Right lung (tissue), 5 donors: ENCODE results near the gene G6PC3. TPM values are rescaled to one million over a fixed set of nuclear protein-coding genes. Genes with fewer than 3 reads are reported as not detected.
"Not testable (repeated sequence)": the region's sequence is repeated elsewhere in the genome, so short reads cannot be mapped to it uniquely, and the experiment has no call there.

Source experiments
- DNase-seq, 2 donors: peaks; one replicate each; pipeline ENCODE4 v3.0.0-alpha.2; 2013
- polyA plus RNA-seq, 5 donors: library from polyadenylated mRNA; unstranded; fragments of 120-200 nt; gene quantifications; one replicate each; pipeline versions ENCODE4 v1.2.1 to v1.2.3, GENCODE V29; 2013; ENCODE audit warnings: inconsistent platforms in 1 of 5, low replicate concordance in 1 of 5; ENCODE audit not compliant: insufficient read length in 5 of 5, insufficient read depth in 1 of 5

Gene G6PC3
- polyA plus RNA-seq, 5 donors = 44.1 to 68.4 (median 51.0) TPM

DNA sequence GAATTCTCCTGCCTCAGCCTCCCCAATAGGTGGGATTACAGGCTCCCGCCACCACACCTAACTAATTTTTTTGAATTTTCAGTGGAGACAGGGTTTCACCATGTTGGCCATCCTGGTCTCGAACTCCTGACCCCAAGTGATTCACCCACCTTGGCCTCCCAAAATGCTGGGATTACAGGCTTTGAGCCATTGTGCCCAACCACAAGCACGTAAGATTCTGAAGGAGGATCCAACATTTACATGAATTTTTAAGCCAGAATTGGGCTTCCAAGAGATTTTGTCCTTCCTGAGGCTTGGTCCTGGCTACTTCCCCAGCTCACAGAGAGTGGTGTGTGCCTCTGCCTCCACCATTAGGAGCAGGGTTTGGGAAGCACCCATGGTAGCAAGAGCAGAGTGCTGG, 11.1 kb downstream of the G6PC3 start:
- no peak for DNase-seq

DNA sequence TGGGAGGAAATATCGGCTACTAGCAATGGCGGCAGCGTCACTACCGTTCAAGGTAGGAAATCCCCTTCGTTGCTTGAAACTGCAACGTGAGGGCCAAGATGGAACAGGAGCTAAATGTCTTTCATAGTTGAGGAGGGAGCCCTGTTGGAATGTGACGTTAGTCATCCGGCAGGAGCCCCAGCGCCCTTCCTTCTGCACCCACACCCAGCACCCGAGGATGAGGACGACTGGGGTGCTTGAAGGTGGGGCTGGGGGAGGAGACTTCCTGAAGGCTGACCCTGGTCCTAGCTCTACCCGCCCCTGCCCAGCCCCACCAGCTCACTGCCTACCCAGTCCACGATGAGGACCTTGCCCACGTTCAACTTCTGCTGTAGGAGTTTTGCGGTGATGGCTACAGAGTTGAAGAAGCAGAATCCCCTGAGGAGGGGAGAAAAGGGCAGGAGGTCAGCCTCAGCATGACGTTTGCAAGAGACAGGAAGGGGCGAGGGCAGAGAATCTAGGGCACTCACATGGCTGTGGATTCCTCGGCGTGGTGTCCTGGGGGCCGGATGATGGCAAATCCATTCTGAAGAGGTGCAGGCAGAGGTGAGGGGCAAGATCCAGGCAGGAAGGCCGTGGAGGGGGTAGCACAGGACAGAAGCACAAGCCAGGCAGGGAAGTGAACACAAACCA, 11.9 kb downstream of the G6PC3 start:
- DNase-seq = no peak

DNA sequence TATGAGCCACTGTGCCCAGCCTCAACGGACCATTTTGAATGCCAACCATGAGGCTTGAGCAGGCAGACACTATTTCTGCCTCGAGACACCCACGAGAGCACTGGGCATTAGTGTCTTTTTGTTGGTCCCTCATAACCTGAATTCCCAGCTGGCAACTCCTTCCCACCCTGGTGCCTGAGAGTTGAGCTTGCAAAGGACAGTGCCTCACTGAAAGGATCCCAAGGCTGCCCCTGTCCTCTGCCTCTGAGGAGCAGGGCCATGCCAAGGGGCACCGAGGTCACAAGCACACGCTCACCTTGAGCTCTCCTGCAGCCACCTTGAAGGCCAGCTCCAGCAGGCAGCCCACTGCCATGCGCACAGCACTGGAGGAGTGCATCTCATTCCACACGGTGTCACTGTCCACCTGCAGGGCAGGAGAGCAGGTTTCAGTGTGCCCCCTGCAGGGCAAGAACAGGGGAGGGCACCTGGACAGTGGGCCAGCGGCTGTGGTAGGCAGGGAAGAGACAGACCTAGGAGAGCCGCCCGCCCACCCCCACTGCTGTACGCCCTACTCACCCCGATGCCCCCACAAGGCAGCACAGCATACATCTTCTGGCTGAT, 12.8 kb downstream of the G6PC3 start:
- no peak for DNase-seq

DNA sequence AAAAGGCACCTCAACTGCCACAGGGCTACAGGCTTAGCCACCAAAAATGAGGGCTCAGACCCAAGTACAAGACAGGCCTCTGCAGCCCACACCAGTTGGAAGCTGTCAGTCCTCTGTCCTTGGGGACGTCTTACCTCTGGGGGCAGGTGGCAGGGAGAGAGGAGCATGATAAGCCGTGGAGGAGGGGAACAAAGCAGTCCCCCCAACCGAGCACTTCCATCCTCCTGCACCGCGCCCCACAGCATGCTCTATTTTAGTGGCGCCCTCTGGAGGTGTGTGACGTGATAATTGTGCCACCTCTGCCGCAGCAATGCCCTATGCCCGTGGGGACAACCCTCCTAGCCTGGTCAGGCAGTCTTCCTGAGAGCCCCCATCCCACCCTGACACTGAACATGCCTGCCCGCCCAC, 13.6 kb downstream of the G6PC3 start:
- DNase-seq = no peak

DNA sequence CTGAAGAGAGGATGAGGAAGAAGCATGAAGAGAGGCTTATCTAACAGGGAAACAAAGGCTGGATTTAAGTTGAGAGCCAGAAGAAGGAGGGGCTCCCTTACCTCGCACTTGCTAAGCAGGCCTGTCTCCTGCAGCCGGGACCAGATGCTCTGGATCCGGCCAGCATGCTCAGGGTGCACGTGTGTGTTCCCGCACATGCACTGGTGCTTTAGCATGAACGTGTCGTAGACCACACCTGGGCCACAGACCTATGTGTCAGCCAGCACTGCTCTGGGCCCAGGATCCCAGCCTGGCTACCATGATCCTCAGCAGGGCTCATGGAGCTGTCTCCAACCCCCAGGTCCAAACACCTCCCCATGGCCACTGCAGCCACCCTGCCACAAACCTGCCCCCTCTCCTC, 14.4 kb downstream of the G6PC3 start:
- DNase-seq = no peak

DNA sequence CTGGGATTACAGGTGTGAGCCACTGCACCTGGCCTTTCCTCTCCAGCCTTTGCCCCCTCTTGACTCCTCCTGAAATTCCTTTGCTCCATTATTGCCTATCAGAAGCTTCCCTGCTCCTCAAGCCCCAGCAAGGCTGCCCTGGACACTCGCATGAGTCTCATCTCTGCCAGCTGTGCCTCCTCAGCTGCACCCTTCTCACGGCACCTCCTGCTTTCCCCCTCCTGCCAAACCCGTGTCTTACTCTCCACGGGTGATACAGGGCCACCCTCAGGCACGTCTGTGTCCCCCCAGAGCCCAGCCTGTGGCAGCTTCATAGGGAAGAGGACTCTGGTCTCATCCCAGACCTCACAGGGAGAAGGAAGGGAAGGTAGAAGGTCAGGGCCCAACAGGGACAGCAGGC, 15.4 kb downstream of the G6PC3 start:
- DNase-seq = no peak

DNA sequence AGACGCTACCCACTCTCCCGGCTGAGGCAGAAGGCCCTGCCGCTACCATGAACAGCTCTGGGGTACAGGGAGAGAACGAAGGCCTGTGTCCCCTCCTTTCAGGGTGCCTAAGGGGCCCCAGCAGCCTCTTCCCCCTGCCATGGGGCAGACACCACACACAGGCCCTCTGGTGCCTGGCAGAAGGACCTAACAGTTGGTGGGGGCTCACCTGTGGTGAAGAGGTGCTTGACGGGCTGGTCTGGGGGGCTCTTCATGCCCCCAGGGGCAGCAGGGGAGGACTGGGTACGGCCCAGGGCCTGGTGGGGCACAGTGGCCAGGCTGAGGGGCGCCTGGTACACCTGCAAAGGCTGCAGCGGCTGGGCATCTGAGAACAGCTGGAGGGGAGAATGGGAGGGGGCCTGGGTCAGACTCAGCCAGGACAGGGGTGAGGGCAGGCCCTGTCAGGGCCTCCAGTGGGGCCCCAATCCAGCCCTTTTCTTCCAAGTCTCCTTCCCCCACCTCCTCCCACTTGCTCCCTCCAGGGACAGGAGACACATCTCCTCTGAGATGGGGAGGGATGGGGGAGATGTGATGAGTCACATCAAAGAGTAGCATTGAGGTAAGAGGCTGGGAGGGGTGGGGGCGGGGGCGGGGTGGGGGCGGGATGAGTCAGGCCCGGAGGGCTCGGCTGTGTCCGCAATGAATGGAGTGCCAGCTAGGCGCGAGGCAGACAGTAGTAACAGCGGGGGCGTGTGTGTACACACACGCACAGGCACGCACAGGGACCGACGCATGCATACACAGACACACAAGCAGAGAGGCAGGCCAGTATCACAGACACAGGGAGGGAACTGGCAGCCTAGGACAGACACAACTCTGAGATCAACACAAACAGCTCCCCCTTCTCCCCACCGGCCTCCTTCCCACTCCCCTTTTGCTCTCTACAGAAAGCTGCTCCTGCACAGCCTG, 16.1 kb downstream of the G6PC3 start:
- no peak for DNase-seq

DNA sequence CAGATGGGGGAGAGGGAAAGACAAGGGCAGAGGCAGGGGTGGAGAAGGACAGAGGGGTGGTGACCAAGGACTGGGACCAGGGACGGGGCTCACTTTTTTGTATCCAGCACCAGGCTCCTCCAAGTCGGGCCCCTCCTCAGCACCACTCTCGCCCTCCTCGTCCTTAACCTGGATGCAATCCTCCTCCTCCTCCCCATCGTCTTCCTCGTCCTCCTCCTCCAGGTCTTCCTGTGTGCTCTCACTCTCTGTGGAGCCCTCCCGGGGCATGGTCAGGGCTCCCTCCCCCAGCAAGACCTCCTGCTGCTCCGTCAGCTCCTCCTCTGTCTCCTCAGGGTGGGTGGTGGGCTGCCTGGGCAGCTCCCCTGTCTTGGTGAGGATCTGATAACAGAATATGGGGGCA, 16.8 kb downstream of the G6PC3 start:
- no peak for DNase-seq

DNA sequence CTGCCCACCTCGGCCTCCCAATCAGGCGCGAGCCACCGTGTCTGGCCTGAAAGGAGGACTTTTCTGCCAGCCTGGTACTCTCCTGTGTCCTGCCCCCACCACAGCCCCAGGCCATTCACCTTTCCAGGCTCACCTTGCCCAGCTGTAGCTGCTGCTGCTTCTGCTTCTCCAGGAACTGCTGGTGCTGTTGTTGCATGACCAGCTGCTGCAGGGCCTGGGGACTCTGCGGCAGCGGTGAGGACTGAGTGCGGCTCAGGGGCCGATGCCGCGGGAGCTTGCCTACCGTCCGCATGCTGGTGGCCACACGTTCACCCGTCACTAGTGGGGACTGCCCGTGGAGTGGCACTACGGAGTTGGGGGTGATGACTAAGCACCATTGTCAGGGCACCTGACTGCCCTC, 17.7 kb downstream of the G6PC3 start:
- no peak for DNase-seq

DNA sequence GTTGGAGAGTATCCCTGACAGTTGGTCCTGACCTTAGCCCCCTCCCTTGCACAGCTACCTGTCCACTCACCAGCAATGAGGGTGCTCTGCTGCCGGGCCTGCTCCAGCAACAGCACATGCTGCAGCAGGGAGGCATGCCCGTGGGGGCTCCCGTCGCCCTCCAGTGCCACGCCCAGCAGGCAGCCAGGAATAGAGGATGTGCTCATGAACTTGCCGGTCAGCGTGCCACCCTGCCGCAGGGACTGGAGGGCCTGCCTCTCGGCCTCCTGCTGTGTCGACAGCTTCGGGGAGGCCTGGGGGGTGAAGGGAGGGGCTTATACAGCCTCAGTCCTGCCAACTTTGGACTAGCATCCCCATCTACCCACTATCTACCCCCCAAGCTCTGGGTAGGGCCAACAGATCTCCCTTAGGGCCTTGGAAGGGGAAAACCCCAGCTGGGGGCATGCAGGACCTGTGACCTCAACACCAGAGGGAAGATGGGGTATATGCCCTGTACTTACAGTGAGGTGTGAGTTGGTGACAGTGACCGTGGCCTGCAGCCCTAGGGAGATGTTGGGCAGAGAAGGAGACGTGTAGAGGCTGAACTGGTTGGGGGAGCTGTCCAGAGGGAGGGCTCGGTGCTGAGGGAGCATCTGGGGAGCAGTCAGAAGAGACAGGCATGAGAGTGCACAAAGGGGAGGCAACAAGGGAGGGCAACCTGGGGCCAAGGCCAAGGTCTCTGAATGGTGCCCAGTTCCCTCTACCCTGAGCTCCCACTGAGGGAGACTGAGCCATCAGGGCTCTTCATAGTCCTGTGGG, 20.9 kb downstream of the G6PC3 start:
- DNase-seq = no peak

DNA sequence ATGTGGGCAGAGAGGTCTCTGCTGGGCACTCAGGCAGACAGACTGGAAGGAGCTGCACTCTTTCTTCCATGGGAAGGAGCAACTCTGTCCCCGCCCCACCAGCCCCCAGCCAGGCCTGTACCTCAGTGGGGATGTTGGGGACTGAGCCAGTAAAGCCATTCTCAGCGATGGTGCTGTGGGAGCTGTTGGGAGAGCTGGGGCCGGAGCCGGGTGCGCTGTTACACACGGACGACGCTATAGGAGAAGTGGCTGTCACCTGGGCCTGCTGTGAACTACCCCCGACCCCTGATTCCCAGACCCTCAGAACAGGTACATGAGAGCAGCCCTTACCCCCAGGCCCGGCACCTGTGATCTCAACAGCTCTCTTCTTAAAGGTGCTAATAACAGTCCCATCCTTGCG, 21.5 kb downstream of the G6PC3 start:
- DNase-seq = no peak

DNA sequence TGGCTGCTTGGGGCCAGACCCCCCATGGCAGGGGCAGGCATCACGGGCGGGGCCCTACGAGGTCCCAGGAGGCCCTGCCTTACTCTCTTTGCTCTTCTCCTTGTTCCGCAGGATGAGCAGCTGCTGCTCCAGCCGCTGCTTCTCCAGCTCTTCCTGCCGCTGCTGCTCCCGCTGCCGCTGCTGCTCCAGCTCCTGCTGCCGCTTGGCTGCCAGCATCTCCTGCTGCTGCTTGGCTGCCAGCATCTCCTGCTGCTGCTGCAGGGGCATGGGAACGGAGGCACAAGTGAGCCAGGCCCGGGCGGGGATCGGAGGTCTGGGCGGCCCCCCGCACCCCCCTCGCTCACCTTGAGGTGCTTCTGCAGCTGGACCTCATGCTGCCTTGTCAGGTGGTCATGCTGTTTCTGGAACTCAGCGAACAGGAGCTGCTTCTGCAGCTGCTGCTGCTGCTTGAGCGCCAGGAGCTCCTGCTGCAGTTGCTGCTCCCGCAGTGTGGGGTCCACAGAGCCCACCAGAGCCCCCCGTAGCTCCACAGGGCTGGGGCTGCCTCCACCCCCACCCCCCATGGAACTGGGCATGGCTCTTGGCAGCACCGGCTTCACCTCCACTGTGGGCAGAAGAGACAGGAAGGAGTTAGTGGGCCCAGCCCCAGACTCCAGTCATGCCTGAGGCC, 22.8 kb downstream of the G6PC3 start:
- no peak for DNase-seq

DNA sequence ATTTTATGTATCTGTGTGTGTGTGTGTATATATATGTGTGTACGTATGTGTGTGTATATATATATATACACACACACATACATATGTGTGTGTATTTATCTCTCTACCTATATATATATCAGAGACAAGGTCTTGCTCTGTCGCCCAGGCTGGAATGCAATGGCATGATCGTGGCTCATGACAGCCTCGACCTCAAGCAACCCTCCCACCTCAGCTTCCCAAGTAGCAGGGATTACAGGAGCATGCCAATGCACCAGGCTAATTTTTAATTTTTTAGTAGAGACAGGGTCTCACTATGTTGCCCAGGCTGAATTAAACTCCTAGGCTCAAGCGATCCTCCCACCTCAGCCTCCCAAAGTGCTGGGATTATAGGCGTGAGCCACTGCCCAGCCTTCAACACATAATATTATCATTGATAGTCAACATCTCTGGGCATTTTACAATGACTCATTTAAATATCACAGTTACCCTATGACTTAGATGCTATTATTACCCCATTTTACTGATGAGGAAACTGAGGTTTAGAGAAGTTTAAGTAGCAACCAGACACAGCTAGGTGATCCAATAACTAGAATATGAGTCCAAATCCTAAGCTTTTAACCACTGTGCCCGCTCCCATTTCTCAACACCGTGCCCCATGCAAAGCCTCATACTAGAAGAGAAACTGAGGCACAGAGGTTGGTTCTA, 24.3 kb downstream of the G6PC3 start:
- DNase-seq = no peak

DNA sequence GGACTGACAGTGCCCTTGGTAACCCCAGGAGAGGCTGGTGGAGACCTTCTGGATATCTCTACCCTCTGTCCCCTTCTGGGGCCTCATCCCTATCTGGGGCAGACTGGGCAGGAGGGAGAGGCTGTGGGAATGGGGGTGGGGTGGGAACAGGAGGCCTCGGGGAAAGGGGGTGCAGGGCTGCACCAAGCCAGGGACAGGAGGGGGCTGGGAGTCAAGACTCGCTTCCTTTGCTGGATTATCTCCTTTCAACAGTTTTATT, 24.8 kb downstream of the G6PC3 start:
- DNase-seq = no peak

DNA sequence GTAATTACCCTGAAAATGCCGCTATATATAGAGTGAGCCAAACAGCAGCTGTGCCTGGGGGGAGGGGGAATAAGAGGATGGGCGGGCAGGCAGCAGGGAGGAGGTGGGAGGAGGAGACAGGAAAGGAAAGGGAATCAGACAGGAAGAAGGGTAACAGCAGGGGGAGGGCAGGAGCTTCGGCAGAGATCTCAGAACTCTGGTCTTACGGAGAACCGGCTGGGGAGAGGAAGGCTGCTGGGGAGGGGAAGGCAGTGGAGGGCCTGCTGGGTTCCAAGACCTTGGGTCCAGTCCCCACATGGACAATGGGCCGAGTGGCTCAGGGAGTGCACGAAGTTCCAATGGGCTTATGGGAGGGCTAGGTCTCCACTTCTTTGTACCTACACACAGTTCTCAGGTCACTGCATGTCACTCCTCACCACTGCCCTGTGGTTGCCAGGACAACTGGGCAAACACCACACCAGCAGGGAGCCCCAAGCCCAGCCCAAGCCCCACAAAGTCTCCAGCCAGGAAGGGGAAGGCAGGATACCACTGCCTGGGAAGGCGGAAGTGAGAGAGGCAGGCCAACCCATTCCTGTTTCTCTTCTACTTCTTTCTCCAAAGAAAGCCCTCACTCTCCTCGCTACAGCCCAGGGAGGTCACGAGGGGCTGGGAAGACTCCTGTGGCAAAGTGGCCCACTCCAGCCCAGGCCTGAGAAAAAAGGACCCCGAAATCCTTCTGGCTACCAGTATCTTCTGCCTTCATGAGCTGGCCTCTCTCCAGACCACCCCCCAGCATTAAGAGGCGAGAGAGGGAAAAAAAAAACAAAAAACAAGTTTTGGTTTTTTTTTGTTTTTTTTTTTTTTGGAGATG, 25.3 kb downstream of the G6PC3 start:
- peak; percentile 91 to 92 for DNase-seq

DNA sequence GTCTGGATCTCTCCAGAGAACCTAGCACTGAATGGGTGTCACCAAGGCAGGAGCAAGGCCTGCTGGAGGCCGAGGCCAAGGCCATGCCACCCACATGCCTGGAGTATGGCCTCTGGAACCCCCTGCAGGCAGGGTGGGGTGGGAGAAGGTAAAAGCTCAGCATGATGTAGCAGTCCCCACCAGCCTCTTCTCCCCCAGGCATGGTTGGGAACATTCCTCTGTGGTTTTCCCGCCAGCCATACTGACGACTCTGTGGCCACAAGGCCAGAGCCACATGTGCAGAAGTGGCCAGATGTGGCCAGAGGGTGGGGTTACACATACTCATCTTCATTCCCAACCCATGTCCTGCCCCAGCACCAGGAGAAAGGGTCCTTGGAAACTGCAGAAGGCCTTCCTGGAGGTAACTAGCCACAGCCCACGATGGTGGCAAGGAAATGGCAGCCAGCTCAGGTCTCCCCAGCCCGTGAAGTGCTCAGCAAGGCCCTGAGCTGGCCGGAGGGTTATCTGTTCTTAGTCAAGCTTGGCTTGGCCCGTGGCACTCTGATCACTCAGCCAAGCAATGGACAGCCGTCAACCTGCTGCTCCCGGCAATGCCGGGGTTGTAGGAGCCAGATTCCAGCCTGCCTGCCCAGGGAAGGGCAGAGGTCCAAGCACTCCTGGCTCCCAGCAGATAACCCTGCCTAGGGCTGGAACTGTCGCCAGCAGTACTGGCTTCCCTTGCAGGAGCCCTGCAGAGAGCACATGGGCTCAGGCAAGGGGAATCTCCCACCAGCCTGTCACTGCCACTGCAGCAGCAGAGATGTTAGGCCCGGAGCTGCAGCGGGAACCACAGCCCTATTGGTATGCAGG, 26.8 kb downstream of the G6PC3 start:
- no peak for DNase-seq

DNA sequence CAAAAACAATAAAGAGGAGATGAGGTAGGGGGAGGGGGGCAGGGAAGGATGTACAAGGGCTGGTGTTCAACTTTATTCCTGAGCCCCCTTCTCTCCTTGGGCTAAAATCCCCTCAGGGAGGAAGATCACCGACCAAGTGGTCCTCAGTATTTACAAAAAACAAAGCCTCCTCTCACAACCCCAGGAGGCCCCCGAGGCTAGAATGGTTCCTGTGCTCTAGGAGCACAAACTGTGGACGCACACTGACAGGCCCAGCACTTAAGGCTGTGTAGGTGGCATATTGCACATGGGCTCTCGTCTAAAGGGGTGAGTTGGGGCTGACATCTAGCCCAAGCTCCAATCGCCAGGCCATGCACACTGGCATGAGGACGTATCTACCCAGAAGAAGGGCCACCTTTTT, 31.3 kb downstream of the G6PC3 start:
- DNase-seq = not testable (repeated sequence)

DNA sequence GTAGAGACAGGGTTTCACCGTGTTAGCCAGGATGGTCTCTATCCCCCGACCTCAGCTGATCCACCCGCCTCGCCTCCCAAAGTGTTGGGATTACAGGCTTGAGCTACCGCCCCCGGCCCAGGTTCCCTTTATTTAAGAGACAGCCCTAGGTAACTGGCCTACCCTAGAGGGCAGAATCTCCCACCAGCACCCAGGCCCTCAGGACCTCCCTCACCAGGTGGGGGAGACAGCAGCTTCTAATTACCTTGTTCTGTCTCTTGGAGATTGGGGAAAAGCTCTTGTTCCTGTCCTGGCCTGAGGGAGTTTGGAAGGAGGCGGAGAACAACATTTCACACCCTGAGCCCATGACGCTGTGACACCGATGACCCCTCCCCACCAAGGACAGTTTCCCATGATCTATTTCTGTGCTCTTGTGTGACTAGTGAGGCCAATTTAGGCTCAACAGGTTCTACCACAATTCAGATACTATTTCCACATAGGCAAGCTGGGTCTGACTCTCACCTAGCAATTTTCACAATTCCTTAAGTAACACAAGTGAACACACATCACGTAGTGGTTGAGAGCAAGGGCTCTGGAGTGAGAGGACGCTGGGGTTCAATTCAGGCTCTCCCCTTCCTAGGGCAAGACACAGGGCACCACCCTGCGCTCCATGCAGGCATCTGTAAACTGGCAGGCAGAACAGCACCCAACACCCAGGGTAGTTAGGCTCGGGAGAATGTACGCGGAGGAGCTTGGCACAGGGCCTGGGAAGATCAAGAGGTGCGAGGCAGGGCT, 32.5 kb downstream of the G6PC3 start:
- DNase-seq = no peak
